NCI-H2196 treated with DMSO at 0.1 percent for 48 hours (cell line): ENCODE results near the gene CTR9.
A peak's percentile ranks its signal among the peaks of the same experiment; 100 is the strongest.

Experiments used
- DNase-seq: peaks from one replicate; lab custom pipeline; 2025; ENCODE audit not compliant: unreplicated experiment; lab: John Stamatoyannopoulos, UW

Gene CTR9

DNA sequence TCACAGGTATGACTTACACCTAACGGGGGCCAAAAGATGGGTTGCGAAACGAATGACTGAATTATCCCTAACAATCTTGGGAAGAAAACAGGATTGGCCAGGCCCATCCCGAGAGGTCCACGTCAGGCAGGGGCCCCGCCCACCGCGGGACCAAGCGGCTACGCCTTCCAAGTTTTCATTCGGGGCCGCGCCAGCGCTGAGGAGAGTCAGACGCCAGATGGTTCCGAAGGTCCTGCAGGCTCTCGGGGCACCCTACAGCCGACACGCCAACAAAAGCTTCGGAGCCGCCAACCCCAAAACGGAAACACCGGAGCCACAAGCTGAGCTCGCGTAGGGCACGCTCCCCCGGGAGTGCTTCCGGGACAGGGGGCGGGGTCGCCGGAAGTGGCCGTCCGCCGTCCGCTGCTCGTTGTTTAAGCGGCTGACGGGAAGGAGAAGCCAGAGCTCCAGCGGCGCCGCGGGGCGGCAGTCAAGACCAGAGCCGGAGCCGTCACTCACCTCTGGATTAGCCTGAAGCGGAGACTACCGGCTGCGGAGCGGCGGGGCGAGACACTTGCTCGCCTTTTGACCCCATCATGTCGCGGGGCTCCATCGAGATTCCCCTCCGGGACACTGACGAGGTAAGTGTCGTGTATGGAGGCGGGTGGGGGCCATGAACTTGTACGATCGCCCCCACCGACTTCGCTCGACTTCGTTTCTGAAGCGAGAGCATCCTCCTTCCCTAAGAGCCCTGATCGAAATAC is at the start of gene CTR9:
CTR9 (plus strand) TSS at position 409 of the 743 bp plus-strand sequence; CDS start at position 576, 167 bp downstream.
- DNase-seq, result peak; percentile 87

DNA sequence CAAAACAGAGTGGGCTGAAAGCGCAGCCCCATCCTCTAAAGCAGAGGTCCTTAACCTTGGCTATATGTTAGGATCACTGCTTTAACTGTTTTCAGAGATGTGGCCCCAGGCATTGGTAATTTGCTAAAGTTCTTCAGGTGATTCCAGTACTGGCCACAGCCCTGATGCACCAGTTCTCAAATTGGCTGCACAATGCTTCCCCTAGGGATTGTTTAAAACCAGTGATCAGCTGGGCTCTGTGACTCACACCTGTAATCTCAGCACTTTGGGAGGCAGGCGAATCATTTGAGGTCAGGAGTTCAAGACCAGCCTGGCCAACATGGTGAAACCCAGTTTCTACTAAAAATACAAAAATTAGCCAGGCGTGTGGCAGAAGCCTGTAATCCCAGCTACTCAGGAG is 49.1 kb upstream of the CTR9 start:
- no peak for DNase-seq

DNA sequence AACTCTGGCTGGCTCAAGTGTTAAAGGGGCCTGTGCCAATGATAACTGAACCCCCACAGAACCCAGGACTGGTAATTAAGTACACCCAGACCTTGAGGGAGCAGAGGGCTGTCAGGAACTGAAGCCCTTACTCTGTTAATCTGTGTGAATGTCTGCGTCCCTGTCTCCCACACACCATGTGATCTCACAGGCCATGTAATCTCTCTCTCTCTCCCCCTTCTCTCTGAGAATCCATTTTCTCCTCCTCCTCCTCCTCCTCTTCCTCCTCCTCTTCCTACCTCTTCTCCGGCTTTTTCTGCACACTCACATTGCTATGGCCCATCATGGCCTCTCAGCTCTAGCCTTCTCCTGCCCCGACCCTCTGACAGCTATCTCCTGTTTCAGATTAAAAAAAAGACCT is 42.9 kb upstream of the CTR9 start:
- DNase-seq, result no peak

DNA sequence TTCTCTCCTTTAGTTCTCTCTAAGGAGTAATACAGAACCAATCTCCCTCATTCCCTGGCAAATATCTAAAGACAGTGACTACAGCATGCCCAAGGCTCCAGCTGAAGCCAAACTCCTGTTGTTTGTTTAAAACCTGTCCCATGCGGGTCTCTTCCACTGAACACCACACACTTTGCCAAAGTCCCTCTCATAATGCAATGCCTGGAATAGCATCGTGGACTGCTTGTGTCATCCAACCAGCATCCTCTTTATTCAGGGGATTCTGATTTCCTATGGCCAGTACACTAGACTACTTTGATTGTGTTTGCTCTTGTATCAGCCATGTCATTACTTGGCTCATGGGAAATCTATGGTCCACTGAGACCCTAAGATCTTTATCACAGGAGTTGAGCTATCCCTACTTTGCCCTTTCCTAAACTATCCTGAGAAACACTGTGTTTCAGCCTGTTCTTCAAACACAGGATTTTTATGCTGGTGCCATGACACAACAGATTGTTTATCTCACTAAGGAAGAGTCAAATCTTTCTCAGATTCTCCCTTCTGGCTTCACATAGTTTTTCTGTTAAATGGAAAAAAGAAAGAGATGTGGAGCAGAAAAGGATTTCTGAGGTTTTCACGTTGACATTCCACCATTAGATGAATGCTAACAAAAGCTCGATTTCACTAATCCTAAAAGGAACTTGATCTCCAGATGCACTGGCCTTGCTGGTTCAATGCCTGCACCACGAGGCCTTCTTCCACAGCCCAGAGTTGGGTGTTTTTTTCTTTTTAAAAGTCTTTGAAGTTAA is 41.6 kb upstream of the CTR9 start:
- no peak for DNase-seq

DNA sequence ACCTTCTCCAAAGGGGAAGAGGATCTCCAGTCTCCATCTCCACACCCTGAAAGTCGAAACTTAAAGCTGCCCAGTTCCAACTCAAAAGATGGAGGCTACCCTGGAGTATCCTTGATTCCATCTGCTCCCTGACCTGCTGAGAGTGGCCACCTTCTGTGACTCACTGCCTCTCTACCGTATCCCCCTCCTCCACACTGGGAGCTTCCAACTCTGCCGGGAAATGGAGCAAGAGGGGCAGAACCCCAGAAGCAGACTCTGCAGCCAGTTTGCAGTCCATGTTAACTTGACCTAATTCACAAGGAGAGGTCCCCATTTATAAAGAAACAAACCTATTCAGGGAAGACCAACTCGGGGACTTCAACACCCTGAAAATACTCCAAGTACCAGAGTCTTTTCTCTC is 35.5 kb upstream of the CTR9 start:
- DNase-seq, result no peak

DNA sequence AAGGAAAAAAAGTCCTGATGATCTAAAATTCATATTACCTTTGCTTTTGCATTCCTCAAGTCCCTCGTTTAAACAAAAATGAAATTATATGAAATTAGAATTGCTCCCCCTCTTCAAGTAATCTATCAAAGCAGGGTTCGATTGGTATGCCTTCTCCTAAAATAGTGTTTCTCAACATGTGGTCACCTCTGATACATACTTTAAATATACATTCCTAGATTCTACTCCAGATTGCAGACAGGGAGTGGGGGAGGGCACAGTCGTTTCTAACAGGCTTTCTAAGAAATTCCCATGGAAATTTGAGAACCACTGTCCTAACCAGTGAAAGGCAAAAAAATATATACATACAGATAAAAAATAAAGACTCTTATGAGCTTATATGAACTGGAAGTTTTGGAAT is 34.9 kb upstream of the CTR9 start:
- DNase-seq, result no peak

DNA sequence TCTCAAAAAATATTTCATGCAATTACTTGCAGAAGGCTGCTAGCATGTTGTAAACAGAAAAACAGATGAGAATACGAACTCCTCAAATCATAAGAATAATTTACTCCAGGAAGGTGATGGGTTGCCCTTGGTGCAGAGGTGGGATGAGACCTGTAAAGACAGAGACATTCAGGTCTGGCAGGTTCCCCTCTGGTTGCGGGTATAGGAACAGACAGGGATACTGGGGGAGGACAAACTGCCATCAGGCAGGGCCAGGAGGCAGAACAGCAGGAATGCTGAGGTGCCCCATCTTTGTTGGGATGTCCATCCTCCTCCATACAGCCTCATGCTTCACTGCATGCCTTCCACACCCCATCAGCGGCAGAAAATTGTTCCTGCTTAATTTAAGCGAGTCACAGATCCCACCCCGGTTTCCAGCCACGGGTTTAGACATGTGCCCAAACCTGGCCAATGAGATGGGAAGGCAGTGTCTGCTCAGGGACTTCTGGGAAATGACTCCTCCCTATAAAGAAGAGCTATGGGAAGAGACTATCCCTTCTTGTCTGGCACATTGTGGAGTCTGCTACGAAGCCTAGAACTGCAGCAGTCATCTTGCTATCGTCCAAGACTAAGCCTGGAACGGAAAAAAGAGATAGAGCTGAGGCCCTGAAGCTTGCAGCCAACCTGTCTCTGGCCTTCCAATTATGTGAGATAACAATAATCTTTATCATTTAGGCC is 34.3 kb upstream of the CTR9 start:
- no peak for DNase-seq

DNA sequence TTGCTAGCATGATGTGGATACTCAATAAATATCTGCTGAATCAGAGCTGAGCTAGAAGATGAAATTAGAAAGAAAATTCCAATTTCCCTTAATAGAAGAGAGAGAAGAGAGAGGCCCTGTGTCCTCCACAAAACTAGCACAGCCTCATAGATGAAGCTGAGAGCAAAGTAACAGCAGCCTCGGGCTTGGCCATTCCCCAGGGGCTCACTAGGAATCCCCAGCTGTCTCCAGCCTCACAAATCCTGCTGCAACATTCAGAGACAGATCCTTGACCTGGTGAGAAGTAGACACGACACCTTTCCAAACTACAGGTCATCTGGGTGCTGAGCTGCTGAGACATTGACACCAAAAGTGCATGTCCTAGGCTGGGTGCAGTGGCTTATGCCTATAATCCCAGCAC is 31.4 kb upstream of the CTR9 start:
- no peak for DNase-seq

DNA sequence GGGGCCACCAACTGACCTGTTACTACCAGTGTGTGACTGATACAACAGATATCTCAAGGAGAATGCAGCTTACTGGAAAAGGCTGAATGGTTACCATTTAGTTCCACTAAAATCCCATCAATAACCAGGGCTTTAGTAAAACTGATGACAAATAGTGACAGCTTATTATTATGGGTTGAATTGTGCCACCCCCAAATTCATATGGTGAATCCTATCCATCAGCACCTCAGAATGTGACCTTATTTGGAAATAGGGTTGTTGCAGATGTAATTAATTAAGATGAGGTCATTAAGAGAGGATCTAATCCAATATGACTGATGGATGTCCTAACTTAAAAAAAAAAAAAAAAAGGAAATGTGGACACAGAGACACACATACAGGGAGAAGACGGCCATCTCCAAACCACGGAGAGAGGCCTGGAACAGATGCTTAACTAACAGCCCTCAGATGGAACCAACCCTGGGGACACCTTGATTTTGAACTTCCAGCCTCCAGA is 30.1 kb upstream of the CTR9 start:
- DNase-seq, result no peak

DNA sequence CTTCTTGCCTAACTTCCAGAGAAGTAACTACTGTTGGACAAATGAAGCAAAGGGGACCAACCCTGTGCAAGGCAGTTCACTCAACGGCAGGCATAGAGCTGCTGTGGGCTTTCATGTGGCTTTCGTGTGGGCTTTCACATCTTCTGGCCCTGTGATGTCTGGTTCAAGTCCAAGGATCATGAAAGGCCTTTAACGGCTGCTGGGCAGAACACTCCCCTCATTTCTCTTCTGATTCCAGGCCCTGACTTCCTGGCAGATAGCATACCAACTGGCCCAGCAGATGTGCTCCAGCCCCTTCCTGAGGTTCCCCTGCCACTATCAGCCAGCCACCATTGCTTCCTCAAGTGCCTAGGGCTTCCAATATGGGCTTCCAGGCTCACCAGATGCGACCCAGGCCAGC is 28.7 kb upstream of the CTR9 start:
- no peak for DNase-seq

DNA sequence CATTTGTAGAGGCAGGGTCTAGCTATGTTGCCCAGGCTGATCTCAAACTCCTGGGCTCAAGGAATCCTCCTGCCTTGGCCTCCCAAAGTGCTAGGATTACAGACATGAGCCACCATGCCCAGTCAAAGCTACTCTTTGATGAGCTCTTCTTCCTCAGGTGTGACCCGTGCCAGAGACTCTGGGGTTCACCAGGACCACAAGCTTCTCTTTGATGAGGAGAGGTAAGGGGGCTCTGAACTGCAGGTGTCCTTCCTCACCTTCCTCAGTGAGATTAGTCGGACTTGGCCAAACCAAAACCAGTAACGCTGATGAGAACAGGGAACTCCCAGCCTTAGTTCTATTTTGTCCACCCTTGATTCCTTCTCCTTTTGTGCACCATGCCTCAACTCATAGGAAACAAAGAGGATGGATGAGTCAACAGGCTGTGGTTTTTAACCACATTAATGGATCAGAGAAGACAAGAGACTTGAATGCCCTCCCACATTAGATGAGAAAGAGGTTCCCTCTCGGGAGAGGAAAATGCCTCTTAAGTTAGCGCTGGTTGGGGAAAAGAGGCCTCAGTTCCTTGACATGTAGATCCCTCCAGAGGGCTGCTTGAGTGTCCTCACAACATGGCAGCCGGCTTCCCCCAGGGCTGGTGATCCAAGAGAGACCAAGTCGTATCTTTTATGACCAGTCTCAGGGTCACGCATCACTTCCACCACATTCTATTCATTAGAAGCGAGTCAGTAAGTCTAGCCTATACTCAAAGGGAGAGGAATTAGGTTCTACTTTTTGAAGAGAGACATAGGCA is 25.7 kb upstream of the CTR9 start:
- no peak for DNase-seq

DNA sequence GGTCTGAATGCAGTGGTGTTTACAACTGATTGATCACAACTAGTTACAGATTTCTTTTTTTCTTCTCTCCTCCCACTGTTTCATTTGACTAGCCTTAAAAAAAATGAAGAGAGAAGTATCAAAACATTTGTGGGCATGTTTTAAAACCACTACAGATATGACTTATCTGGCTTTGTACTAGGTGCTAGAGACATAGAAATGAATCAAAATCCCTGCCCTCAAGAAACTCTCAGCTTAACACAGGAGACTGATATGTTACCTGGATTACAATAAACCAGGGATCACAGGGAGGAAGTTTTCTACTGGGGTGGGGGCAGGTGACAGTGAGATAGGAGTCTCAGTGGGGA is 25.2 kb upstream of the CTR9 start:
- no peak for DNase-seq

DNA sequence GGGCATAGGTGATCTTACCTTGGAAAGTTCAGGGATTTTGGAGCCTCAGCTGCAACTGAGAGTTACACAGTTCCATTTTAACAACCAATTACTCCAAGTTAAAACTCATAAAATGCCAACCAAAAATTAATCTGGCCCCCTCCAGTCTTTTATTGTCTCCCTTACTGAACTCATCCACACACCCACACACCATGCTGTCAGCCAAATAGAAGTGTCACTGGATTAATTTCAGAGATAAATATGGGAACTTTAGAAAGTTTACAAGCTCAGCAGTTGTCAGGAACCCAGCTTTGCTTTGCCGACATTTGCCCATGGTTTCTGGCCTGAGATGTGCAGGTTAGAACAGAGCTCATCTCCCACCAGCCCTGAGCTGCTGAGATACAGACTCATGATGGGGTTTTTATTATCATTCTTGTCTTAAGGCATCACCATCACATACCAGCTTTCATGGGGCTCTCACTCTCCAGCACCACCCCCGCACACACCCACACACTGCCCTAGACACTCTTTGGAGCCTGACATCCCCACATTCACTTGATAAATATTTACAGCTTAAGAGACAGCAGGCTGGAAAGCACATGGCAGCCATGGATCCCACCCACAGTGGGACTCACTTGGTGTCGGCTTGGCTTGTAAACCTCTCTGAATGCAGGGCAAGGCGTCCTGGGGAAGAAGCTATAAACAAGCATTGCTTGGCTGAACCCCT is 23.7 kb upstream of the CTR9 start:
- DNase-seq, result no peak

DNA sequence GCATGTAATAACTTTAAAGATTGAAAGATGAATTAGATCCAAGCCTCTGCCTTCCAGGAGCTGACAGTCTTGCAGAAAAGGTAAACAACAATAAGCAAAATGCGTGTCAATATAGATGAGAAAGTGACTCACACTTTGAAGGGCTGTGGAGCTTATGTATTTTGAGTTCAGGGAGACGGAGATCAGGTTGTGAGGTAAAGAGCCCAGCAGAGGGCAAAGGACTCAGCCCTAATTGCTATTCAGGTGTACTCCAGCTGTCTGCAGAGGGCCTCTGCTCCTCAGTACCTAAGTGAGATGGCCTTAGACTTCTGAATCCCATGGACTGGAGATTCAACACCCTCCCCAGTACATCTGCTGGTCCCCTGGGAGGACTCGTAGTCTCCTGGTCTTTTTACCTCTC is 22.9 kb upstream of the CTR9 start:
- DNase-seq, result no peak

DNA sequence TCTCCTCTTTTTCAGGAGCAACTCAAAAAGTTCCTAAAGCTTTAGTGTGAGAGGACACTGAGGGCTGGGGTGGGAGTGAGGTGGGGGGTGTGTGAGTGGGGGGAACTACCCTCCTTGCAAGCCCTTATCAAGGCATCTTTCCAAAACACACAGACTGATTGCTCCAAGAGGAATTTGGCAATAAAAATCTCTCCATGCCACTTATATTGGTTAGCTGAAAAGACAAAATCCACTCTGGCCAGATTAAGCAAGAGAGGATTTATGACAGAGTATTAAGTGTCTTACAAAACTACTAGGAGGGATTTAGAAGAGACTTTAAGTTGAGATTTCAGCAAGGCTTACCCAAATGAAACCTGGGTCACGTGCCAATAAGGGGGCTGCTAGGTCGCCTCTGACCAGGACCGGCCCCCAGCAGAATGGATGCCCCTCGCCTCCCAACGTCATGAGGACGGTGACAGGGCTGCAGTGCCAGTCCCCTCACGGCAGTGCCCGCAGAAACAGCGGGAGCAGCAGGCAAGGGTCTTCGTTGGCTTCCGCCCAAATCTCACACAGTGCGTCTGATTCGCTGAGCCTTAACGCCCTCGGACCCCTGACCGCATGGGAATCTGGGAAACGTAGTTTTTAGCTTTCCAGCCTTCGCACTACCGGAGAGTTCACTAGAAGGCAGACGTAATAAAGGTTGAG is 22.1 kb upstream of the CTR9 start:
- no peak for DNase-seq

DNA sequence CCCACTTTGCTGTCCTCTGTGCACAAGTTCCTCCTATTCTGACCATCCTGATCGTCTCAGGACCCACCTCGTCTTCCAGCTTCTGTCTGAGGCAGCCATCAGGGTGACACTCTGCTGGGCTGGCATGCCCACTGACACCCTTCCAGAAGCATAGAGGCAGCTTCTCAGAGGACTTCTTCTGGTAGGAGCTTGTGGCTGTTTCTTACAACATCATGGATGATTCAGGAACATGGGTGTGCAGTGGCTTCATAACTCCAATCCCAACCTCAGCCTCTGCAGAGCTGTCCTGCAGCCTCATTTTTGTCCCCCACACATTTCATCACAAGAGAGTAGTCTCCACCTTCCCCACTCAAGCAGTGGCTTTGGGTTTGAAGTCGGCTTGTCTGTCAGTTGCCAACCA is 20.9 kb upstream of the CTR9 start:
- DNase-seq, result no peak

DNA sequence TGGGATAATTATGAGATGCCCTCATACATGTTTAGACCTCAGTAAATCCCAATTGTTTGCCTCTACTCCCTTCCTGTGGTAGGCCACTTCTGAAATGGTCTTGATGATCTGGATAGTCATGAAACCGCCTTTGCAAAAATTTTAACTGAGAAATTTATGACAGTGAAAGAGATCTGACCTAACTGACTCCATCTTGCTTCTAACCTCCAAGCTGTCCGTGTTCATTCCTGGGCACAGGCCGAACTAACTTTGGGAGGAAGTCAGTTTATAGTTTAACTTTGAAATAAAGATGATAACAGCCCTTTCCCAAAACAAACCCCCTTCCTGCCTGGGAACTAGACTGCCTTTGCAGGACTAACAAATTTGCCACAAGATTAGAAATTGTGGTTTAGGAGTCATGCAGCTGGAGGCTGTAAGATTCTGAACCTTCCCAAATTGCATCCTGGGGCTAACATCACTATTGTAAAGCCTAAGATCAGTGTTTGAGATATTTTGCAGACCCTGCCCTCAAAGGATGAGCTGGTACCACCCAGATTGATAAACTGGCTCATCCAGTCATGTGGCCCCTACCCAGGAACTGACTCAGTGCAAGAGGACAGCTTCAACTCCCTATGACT is 19.9 kb upstream of the CTR9 start:
- no peak for DNase-seq

DNA sequence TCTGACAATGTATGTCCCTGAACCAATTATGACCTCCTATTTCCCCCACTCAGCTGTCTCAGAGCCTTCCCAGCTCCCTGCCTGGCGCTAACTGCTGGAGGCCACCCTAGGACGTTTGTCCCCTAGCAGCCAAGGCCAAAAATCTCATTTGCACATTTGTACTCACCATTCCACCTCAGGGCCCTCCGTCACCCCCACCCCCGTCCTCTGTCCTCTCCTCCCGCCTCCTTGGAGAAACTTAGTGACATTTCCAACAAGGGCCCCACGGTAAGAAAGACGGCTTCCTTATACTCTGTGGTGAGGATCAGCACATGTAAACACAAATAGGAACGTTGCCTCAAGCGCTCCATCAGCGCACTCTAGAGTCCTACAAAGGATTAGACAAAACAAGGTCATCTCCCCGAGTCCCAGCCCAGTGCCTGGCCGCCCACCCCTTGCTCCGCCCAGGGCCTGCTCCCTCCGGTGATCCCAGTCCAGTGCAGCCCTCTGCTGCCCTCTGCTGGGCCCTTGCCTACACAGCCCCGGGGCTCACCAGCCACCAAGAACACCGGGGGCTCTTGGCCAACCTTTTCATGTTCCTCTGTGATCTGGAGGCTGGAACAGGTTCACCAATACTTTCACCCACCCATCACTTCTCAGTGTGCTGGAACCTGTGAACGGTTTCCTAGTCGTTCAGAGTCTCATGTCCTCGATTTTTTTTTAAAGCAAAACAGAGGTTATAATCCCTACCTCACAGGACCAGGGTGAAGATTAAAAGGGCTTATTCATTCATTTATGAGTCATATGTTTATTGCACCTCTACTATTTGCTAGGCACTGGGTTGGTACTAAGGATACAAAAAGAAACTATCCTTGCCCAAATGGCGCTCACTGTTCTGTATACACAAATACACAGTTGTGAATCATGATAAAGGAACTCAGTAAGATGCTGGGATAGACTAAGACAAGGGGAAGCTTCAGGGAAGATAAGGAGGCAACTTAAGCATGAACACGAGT is 15.3 kb upstream of the CTR9 start:
- peak; percentile 94 for DNase-seq
